Bone marrow (tissue), 2 donors: ENCODE measurements around the gene NT5C1B.
"Not testable (repeated sequence)": the region's sequence is repeated elsewhere in the genome, so short reads cannot be mapped to it uniquely, and the experiment has no call there.

ENCODE experiments used
- DNase-seq, 2 donors: peaks; one replicate each; lab custom pipeline; 2025; lab: John Stamatoyannopoulos, UW

Gene NT5C1B

GRCh38 chr2:18589354-18589753 lies at the start of gene NT5C1B:
Gene NT5C1B (minus strand): TSS chr2:18589569. CDS start chr2:18589468, 101 bp downstream.
- no peak for DNase-seq

- DNase-seq: no peak
Measured at GRCh38 chr2:18637196-18637595, 47.8 kb upstream of the NT5C1B start.

GRCh38 chr2:18632699-18633098 lies 43.3 kb upstream of the NT5C1B start:
- not testable (repeated sequence) for DNase-seq

- no peak for DNase-seq
Measured at GRCh38 chr2:18630941-18631340, 41.6 kb upstream of the NT5C1B start.

- no peak for DNase-seq
Measured at GRCh38 chr2:18630541-18630940, 41.2 kb upstream of the NT5C1B start.

- no peak for DNase-seq
Measured at GRCh38 chr2:18630101-18630500, 40.7 kb upstream of the NT5C1B start.

GRCh38 chr2:18626958-18627650 lies 37.7 kb upstream of the NT5C1B start:
- DNase-seq: no peak

- no peak for DNase-seq
Measured at GRCh38 chr2:18626256-18626668, 36.9 kb upstream of the NT5C1B start.

GRCh38 chr2:18625563-18625962 lies 36.2 kb upstream of the NT5C1B start:
- DNase-seq: no peak

- no peak for DNase-seq
Measured at GRCh38 chr2:18623782-18624181, 34.4 kb upstream of the NT5C1B start.

- no peak for DNase-seq
Measured at GRCh38 chr2:18620867-18621632, 31.7 kb upstream of the NT5C1B start.

GRCh38 chr2:18619091-18619490 lies 29.7 kb upstream of the NT5C1B start:
- no peak for DNase-seq

GRCh38 chr2:18614041-18614440 lies 24.7 kb upstream of the NT5C1B start:
- DNase-seq: no peak

- no peak for DNase-seq
Measured at GRCh38 chr2:18612133-18612532, 22.8 kb upstream of the NT5C1B start.

- DNase-seq: no peak
Measured at GRCh38 chr2:18611604-18612003, 22.2 kb upstream of the NT5C1B start.

GRCh38 chr2:18611184-18611583 lies 21.8 kb upstream of the NT5C1B start:
- no peak for DNase-seq

- no peak for DNase-seq
Measured at GRCh38 chr2:18610651-18611050, 21.3 kb upstream of the NT5C1B start.

GRCh38 chr2:18610090-18610489 lies 20.7 kb upstream of the NT5C1B start:
- DNase-seq: no peak

GRCh38 chr2:18605115-18605514 lies 15.7 kb upstream of the NT5C1B start:
- no peak for DNase-seq

- no peak for DNase-seq
Measured at GRCh38 chr2:18604531-18604885, 15.1 kb upstream of the NT5C1B start.

- no peak for DNase-seq
Measured at GRCh38 chr2:18603854-18604530, 14.6 kb upstream of the NT5C1B start.

GRCh38 chr2:18602298-18602697 lies 12.9 kb upstream of the NT5C1B start:
- DNase-seq: no peak

- DNase-seq: no peak
Measured at GRCh38 chr2:18600255-18600613, 10.9 kb upstream of the NT5C1B start.
